GM23248 (cell line): ENCODE results near the gene PRKRIP1.

ENCODE experiments used
- EZH2 ChIP-seq: fragments of 200-600 bp; sonication (generic); IDR thresholded peaks from 2 replicates; pipeline ENCODE4 v1.6.1; 2018; ENCODE audit warnings: antibody characterized with exemption, mild to moderate bottlenecking; ENCODE audit not compliant: insufficient read depth, poor library complexity, severe bottlenecking
- EZH2phosphoT487 ChIP-seq: fragments of 200-600 bp; sonication (generic); IDR thresholded peaks from 2 replicates; pipeline ENCODE4 v1.6.1; 2018; ENCODE audit warnings: antibody characterized with exemption, moderate library complexity, mild to moderate bottlenecking, low read depth; ENCODE audit not compliant: insufficient read depth

DNA sequence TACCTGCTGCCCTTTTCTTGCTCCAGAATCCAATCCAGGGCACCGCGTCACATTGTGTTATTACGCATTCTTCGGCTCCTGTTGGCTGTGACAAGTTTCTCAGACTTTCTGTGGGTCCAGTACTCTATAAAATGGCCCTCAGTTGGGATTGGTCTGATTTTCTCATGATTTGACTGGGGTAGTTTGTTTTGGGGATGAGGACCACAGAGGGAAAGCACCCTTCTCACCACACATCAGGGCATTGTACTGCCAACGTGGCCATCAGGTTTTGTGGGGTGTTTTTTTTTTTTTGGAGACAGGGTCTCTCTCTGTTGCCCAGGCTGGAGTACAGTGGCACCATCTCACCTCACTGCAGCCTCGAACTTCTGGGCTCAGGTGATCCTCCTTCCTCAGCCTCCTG, 20.2 kb downstream of the PRKRIP1 start:
- TF ChIP-seq EZH2 (no peak), EZH2phosphoT487 (no peak)
